HG02571 (cell line): Measurements from ENCODE around the gene FAM222B.
"Not testable (repeated sequence)": the region's sequence is repeated elsewhere in the genome, so short reads cannot be mapped to it uniquely, and the experiment has no call there.

ENCODE experiments used
- ATAC-seq: cut with Tn5 transposase; IDR thresholded peaks from one replicate; pipeline ENCODE4 v1.9.1; 2021; ENCODE audit warnings: mild to moderate bottlenecking, moderate library complexity; ENCODE audit not compliant: unreplicated experiment

The FAM222B gene

GRCh38 chr17:28871056-28871579 lies 28.5 kb upstream of the FAM222B start:
- ATAC-seq, result no peak

GRCh38 chr17:28867276-28867675 lies 24.7 kb upstream of the FAM222B start:
- ATAC-seq, result no peak

DNA sequence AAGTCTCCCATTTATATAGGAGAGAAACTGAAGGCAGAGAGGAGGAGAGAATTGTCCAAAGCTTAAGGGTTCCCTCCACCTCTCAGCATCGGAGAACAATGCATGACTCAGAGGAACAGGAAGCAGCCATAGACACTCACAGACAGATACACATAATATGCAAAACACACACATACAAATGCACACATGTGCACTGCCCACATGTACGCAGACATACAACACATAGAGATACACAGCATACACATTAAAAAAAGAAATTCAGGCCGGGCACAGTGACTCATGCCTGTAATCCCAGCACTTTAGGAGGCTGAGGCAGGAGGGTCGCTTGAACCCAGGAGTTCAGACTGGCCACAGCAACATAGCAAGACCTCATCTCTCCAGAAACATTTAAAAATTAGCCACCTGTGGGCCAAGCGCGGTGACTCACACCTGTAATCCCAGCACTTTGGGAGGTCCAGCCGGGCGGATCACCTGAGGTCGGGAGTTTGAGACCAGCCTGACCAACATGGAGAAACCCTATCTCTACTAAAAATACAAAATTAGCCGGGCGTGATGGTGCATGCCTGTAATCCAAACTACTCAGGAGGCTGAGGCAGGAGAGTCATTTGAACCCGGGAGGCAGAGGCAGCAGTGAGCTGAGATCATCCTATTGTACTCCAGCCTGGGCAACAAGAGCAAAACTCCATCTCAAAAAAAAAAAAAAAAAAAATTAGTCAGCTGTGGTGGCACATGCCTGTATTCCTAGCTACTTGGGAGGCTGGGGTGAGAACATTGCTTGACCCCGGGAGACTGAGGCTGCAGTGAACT lies 23.6 kb upstream of the FAM222B start:
- ATAC-seq, result no peak

GRCh38 chr17:28864991-28865849 lies 22.6 kb upstream of the FAM222B start:
- ATAC-seq, result no peak

- no peak for ATAC-seq
Measured at GRCh38 chr17:28863953-28864352, 21.4 kb upstream of the FAM222B start.

- no peak for ATAC-seq
Measured at GRCh38 chr17:28862561-28862960, 20.0 kb upstream of the FAM222B start.

DNA sequence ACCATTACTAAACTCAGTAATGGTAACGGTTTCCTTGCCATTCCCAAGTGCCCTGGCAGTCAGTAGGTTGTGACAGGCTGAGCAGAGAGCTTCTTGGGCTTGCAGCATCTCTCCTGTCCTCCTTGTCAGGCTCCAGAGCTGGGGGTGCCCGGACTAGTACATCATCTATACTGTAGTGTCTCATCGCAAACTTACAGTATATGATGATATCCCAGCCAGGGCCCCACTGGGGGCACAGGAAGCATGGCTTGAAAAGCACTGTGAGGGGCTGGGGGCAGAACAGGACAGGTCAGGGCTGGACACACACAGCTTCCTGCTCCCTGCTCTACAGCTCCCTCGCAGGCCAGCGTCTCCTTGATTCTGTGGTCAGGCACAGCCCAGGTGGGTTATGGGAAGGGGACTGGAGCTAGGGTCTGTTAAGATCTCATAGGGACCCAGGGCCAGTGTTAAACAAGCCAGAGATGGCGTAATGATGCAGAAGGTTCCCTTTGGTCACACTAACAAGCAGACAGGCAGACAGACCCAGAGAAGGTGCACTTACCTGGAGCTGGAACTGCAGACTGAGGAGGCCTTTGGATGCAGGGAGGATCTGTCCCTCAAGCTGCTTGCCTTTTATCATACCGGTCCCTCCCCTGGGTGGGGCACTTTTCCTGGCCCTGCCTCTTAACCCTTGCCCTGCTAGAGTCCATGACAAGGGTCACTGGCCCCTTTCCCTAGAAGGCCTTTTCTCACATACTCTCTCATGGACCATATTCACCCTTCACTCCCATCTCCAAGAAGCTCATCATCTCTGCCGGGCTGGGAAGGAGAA lies 19.0 kb upstream of the FAM222B start:
- ATAC-seq, result no peak

- no peak for ATAC-seq
Measured at GRCh38 chr17:28860363-28860808, 17.8 kb upstream of the FAM222B start.

DNA sequence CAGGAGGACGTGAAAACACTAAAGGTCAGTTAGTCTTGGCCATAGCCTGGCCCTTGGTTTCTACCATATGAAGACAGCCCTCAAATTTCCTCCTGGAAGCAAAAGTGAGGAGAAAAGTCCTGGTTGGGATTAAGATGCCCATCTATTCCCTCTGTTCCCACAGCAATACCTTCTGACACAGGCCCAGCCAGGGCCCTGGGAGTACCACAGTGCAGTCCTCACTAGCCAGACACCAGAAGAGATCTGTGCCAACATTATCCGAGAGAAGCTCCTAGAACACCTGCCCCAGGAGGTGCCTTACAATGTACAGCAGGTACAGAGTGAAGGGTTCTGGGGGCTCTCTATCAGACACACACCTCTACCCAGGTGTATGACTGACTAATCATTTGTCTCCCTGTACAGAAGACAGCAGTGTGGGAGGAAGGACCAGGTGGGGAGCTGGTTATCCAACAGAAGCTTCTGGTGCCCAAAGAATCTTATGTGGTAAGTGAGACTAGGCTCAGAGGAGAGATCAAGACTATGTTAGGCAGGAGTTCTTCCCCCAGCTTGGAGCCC lies 16.3 kb upstream of the FAM222B start:
- no peak for ATAC-seq

- no peak for ATAC-seq
Measured at GRCh38 chr17:28857905-28858800, 15.6 kb upstream of the FAM222B start.

DNA sequence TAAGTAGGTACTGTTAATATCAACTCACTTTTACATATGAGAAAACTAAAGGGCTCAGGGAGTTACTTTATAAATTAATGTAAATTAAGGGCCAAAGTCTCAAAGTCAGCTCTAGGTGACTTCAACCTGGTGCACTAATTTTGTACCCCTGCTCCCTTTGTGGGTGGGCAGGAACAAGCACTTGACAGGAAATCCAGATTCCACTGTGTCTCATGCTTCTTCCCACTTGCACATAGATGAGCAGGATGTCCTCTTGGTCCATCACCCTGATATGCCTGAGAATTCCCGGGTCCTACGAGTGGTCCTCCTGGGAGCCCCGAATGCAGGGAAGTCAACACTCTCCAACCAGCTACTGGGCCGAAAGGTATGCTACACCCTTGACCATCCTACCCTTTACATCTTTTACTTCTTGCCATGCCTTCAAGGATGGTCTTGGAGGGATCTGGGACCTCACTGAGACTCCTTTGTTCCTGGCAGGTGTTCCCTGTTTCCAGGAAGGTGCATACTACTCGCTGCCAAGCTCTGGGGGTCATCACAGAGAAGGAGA lies 13.5 kb upstream of the FAM222B start:
- ATAC-seq, result no peak

- no peak for ATAC-seq
Measured at GRCh38 chr17:28855336-28855679, 12.7 kb upstream of the FAM222B start.

DNA sequence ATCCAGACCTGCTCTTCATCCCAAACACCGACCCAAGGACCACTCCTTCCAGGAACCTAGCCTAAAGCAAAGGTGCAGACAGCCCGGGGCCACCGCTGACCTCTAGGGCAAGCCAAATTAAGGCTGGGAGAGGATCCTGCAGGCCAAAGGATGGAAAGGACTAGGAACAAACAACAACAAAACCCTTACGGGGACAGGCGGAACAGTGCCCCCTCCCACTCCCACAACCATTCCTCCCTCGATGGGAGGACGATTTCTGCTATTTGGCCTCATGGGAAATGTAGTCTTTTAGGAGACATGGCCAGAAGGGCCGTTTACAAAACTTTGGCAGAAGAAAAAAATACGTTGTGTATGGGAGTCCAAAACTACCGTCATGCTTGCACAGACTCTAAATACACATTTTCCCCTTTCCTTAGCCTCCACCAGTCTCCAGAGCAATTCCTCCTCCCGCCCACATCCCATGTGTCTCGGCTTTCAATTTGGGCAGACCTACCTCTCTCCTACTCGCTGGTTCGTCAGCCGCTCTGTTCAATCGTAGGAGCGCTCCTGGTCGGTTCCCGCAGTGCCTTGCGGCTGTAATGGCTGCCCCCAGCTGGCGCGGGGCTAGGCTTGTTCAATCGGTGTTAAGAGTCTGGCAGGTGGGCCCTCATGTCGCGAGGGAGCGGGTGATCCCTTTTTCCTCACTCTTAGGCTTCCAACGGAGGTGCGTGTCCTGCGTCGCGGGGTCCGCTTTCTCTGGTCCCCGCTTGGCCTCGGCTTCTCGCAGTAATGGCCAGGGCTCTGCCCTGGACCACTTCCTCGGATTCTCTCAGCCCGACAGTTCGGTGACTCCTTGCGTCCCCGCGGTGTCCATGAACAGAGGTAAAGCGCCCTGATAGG lies 12.1 kb upstream of the FAM222B start, which contains the start of gene ERAL1:
Gene ERAL1, plus strand, starts transcription at position 560 of the 879 bp plus-strand sequence. Its CDS starts 19 bp downstream, at position 579.
- ATAC-seq, result peak; percentile 86

DNA sequence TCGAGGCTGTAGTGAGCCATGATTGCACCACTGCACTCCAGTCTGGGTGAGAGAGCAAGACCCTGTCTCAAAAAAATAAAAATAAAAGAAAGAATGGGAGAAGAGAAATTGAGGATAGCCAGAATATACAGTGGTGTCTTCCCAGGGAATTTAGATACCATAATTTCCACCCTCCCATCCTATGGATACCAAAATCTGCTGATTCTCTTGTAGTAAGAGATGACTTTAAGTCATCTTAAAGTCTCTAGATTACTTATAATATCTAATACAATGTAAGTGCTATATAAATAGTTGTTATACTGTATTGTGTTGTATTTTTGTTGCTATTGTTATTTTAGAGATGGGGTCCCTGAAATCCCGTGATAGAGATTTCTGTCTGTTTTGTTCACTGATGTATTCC lies 10.7 kb upstream of the FAM222B start:
- no peak for ATAC-seq

GRCh38 chr17:28849281-28849680 lies 6.7 kb upstream of the FAM222B start:
- no peak for ATAC-seq

DNA sequence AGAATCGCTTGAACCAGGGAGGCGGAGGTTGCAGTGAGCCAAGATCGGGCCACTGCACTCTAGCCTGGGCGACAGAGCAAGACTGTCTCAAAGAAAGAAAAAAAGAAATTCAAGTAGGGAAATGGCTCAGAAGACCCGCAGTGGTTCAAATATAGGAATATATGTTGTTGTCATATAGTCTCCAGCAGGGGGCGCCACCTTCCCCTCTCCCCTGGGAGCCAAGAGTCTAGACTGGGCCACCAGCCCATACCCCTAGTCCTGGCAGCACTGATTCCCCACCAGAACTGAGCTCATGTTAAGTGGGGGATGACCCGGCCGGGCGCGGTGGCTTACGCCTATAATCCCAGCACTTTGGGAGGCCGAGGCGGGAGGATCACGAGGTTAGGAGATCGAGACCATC lies 6.1 kb upstream of the FAM222B start:
- ATAC-seq, result not testable (repeated sequence)

GRCh38 chr17:28846699-28847098 lies 4.1 kb upstream of the FAM222B start:
- not testable (repeated sequence) for ATAC-seq

DNA sequence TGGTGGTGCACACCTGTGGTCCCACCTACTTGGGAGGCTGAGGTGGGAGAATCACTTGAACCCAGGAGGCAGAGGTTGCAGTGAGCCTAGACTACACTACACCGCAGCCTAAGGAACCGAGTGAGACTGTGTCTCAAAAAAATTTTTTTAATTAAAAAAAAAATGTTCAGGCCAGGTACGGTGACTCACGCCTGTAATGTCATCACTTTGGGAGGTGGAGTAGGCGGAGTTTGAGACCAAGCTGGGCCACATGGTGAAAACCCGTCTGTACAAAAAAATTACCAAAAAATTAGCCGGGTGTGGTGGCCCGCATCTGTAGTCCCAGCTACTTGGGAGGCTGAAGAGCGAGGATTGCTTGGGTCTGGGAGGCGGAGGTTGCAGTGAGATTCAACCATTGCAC lies 3.6 kb upstream of the FAM222B start:
- ATAC-seq, result no peak
